ENCODE results near the gene SSH2. TPM values are rescaled to one million over a fixed set of nuclear protein-coding genes. Genes with fewer than 3 reads are reported as not detected.
"Not testable (repeated sequence)": the region's sequence is repeated elsewhere in the genome, so short reads cannot be mapped to it uniquely, and the experiment has no call there.

Gene SSH2
- total and polyA plus RNA-seq, 7 experiments from 2014 or later = 33.9 to 109 (median 76.2) TPM

DNA sequence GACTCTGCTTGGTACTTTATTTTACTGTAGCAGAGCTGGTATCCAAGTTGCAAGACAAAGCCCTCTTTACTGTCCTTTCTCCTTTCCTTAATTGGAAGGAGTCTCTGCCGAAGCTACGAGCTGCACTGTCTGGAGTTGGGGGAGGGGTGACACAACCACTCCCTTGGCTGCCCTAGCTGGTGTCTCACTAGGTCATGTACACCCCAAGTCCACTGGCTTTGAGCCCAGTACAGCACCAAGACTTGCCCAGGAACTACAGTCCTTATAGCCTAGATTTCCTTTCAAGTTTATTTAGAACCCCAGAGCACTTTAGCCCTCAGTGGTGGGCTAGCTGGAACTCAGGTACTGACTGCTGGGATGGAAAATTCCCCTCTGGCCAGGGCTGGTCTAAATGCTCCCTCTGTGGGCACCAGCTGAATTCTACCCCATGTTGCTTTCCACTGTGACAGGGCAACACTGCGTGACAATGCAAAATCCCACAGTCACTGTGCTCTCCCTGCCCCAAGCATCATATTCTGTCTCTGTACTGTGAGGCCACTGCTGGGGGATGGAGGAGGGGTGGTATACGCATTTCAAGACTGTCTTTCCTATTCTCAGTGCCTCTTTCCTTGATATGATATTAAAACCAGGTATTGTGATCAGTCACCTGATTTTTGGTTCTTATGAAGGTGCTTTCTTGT lies 29.8 kb upstream of the SSH2 start:
- peaks cover 0 to 13% (median 0%) of the 10 kb centered on the region in 5 donors for H3K27me3 Mint-ChIP-seq
- Histone ChIP-seq H3K27me3 (ENCODE audit: control insufficient read depth in 2 of 2, insufficient read depth in 2 of 2, low read length in 2 of 2) (no peaks in the 10 kb centered on the region), H3K36me3 (ENCODE audit: control insufficient read depth in 2 of 3, insufficient read depth in 3 of 3, low read length in 3 of 3) (no peaks in the 10 kb centered on the region), H3K4me3 (ENCODE audit: low read length) (no peak overlapping the region), H3K4me1 (ENCODE audit: control insufficient read depth in 2 of 2, insufficient read depth in 2 of 2, low read length in 2 of 2) (no peaks in the 10 kb centered on the region), H3K27ac (ENCODE audit: low read depth, low read length) (no peak overlapping the region), H3K9me3 (ENCODE audit: control insufficient read depth in 2 of 3, low read length in 3 of 3) (no peaks in the 10 kb centered on the region)
- POLR2A ChIA-PET = no interaction called here
- H3K9me3 Mint-ChIP-seq = peaks cover 0 to 15% (median 4%) of the 10 kb centered on the region in 11 donors
- no peak for DNase-seq
- CTCF ChIA-PET = no interaction called here
- no peak for ATAC-seq
- no peak overlapping the region for H3K27ac Mint-ChIP-seq
- H3K36me3 Mint-ChIP-seq = peaks cover 0 to 11% (median 0%) of the 10 kb centered on the region in 5 donors
- no peak overlapping the region for H3K4me3 Mint-ChIP-seq
- intact Hi-C loops (cut with micrococcal nuclease) = no loop called here
- no peaks in the 10 kb centered on the region for H3K4me1 Mint-ChIP-seq

GRCh38 chr17:29958947-29959657 lies 29.1 kb upstream of the SSH2 start:
- Mint-ChIP-seq H3K27ac (no peak overlapping the region), H3K36me3 (peaks cover 0 to 11% (median 0%) of the 10 kb centered on the region in 5 donors), H3K27me3 (peaks cover 0 to 13% (median 0%) of the 10 kb centered on the region in 5 donors), H3K4me3 (no peak overlapping the region), H3K4me1 (no peaks in the 10 kb centered on the region), H3K9me3 (peaks cover 0 to 19% (median 2%) of the 10 kb centered on the region in 11 donors)
- H3K4me1 ChIP-seq (ENCODE audit: control insufficient read depth in 2 of 2, insufficient read depth in 2 of 2, low read length in 2 of 2) = no peaks in the 10 kb centered on the region
- H3K27me3 ChIP-seq (ENCODE audit: control insufficient read depth in 2 of 2, insufficient read depth in 2 of 2, low read length in 2 of 2) = no peaks in the 10 kb centered on the region
- H3K27ac ChIP-seq (ENCODE audit: low read depth, low read length) = no peak overlapping the region
- no peak for ATAC-seq
- H3K9me3 ChIP-seq (ENCODE audit: control insufficient read depth in 2 of 3, low read length in 3 of 3) = peaks cover 0 to 7% (median 0%) of the 10 kb centered on the region in 3 experiments
- POLR2A ChIA-PET = no interaction called here
- intact Hi-C loops (cut with micrococcal nuclease) = no loop called here
- no peak for DNase-seq
- H3K4me3 ChIP-seq (ENCODE audit: low read length) = no peak overlapping the region
- no peaks in the 10 kb centered on the region for H3K36me3 ChIP-seq (ENCODE audit: control insufficient read depth in 2 of 3, insufficient read depth in 3 of 3, low read length in 3 of 3)
- CTCF ChIA-PET = no interaction called here

- H3K4me1 Mint-ChIP-seq; ATAC-seq; intact Hi-C loops (cut with micrococcal nuclease); H3K27me3 Mint-ChIP-seq; H3K36me3 ChIP-seq (ENCODE audit: control insufficient read depth in 2 of 3, insufficient read depth in 3 of 3, low read length in 3 of 3); DNase-seq; H3K9me3 ChIP-seq (ENCODE audit: control insufficient read depth in 2 of 3, low read length in 3 of 3); H3K27ac ChIP-seq (ENCODE audit: low read depth, low read length); H3K4me3 ChIP-seq (ENCODE audit: low read length); H3K27me3 ChIP-seq (ENCODE audit: control insufficient read depth in 2 of 2, insufficient read depth in 2 of 2, low read length in 2 of 2); H3K4me3 Mint-ChIP-seq; H3K27ac Mint-ChIP-seq; H3K4me1 ChIP-seq (ENCODE audit: control insufficient read depth in 2 of 2, insufficient read depth in 2 of 2, low read length in 2 of 2): not testable (repeated sequence)
- ChIA-PET CTCF (interaction anchor here (1.3 kb wide), 1 partner anchor 26 kb away, joined by 3 read pairs; no protein-coding TSS in a partner anchor), POLR2A (interaction anchor here (0.7 kb wide), 1 partner anchor 27 kb away, joined by 3 read pairs; no protein-coding TSS in a partner anchor)
- peaks cover 5 to 14% (median 7%) of the 10 kb centered on the region in 5 donors for H3K36me3 Mint-ChIP-seq
- peaks cover 0 to 28% (median 13%) of the 10 kb centered on the region in 11 donors for H3K9me3 Mint-ChIP-seq
Measured at GRCh38 chr17:29957488-29957887, 27.5 kb upstream of the SSH2 start.

- Histone ChIP-seq H3K27me3 (ENCODE audit: control insufficient read depth in 2 of 2, insufficient read depth in 2 of 2, low read length in 2 of 2) (no peaks in the 10 kb centered on the region), H3K4me1 (ENCODE audit: control insufficient read depth in 2 of 2, insufficient read depth in 2 of 2, low read length in 2 of 2) (no peaks in the 10 kb centered on the region), H3K4me3 (ENCODE audit: low read length) (no peak overlapping the region), H3K27ac (ENCODE audit: low read depth, low read length) (no peak overlapping the region), H3K9me3 (ENCODE audit: control insufficient read depth in 2 of 3, low read length in 3 of 3) (peaks cover 0 to 7% (median 0%) of the 10 kb centered on the region in 3 experiments), H3K36me3 (ENCODE audit: control insufficient read depth in 2 of 3, insufficient read depth in 3 of 3, low read length in 3 of 3) (no peaks in the 10 kb centered on the region)
- no peak for DNase-seq
- H3K9me3 Mint-ChIP-seq = peaks cover 0 to 27% (median 13%) of the 10 kb centered on the region in 11 donors
- no peak overlapping the region for H3K27ac Mint-ChIP-seq
- H3K27me3 Mint-ChIP-seq = peaks cover 0 to 2% (median 0%) of the 10 kb centered on the region in 5 donors
- intact Hi-C loops (cut with micrococcal nuclease) = no loop called here
- ATAC-seq = no peak
- no peaks in the 10 kb centered on the region for H3K4me1 Mint-ChIP-seq
- H3K4me3 Mint-ChIP-seq = no peak overlapping the region
- ChIA-PET POLR2A (interaction anchor here (0.8 kb wide), 1 partner anchor 411 kb away, joined by 3 read pairs; no protein-coding TSS in a partner anchor), CTCF (interaction anchor here (1.3 kb wide), 1 partner anchor 25 kb away, joined by 3 read pairs; no protein-coding TSS in a partner anchor)
- peaks cover 5 to 12% (median 7%) of the 10 kb centered on the region in 5 donors for H3K36me3 Mint-ChIP-seq
Measured at GRCh38 chr17:29956225-29956624, 26.2 kb upstream of the SSH2 start.

DNA sequence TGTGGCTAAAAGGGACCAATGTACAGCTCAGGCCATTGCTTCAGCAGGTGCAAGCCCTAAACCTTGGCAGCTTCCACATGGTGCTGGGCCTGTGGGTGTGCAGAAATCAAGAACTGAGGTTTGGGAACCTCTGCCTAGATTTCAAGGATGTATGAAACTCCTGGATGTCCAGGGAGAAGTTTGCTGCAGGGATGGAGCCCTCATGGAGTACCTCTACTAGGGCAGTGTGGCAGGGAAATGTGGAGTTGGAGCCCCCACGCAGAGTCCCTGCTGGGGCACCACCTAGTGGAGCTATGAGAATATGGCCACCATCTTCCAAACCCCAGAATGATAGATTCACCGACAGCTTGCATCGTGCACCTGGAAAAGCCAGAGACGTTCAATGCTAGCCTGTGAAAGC lies 24.4 kb upstream of the SSH2 start:
- DNase-seq (no peak), ATAC-seq (no peak)
- Histone ChIP-seq H3K4me1 (ENCODE audit: control insufficient read depth in 2 of 2, insufficient read depth in 2 of 2, low read length in 2 of 2) (no peaks in the 10 kb centered on the region), H3K9me3 (ENCODE audit: control insufficient read depth in 2 of 3, low read length in 3 of 3) (peaks cover 0 to 7% (median 0%) of the 10 kb centered on the region in 3 experiments), H3K4me3 (ENCODE audit: low read length) (no peak overlapping the region), H3K27ac (ENCODE audit: low read depth, low read length) (no peak overlapping the region), H3K27me3 (ENCODE audit: control insufficient read depth in 2 of 2, insufficient read depth in 2 of 2, low read length in 2 of 2) (no peaks in the 10 kb centered on the region), H3K36me3 (ENCODE audit: control insufficient read depth in 2 of 3, insufficient read depth in 3 of 3, low read length in 3 of 3) (no peaks in the 10 kb centered on the region)
- Mint-ChIP-seq H3K4me3 (no peak overlapping the region), H3K27ac (no peak overlapping the region), H3K36me3 (peaks cover 5 to 12% (median 7%) of the 10 kb centered on the region in 5 donors), H3K27me3 (no peaks in the 10 kb centered on the region), H3K9me3 (peaks cover 0 to 27% (median 13%) of the 10 kb centered on the region in 11 donors), H3K4me1 (peaks cover 0 to 3% (median 0%) of the 10 kb centered on the region in 7 donors)
- CTCF ChIA-PET = interaction anchor here (1.2 kb wide), 1 partner anchor 145 kb away, joined by 4 read pairs; no protein-coding TSS in a partner anchor
- POLR2A ChIA-PET = no interaction called here
- intact Hi-C loops (cut with micrococcal nuclease) = no loop called here

- Histone ChIP-seq H3K36me3 (ENCODE audit: control insufficient read depth in 2 of 3, insufficient read depth in 3 of 3, low read length in 3 of 3) (no peaks in the 10 kb centered on the region), H3K27ac (ENCODE audit: low read depth, low read length) (no peak overlapping the region), H3K9me3 (ENCODE audit: control insufficient read depth in 2 of 3, low read length in 3 of 3) (peaks cover 0 to 6% (median 0%) of the 10 kb centered on the region in 3 experiments), H3K27me3 (ENCODE audit: control insufficient read depth in 2 of 2, insufficient read depth in 2 of 2, low read length in 2 of 2) (no peaks in the 10 kb centered on the region), H3K4me1 (ENCODE audit: control insufficient read depth in 2 of 2, insufficient read depth in 2 of 2, low read length in 2 of 2) (no peaks in the 10 kb centered on the region), H3K4me3 (ENCODE audit: low read length) (no peak overlapping the region)
- DNase-seq (no peak), ATAC-seq (no peak)
- peaks cover 6 to 11% (median 7%) of the 10 kb centered on the region in 5 donors for H3K36me3 Mint-ChIP-seq
- H3K9me3 Mint-ChIP-seq = peaks cover 0 to 20% (median 10%) of the 10 kb centered on the region in 11 donors
- no peak overlapping the region for H3K27ac Mint-ChIP-seq
- peaks cover 0 to 9% (median 8%) of the 10 kb centered on the region in 7 donors for H3K4me1 Mint-ChIP-seq
- no peak overlapping the region for H3K4me3 Mint-ChIP-seq
- ChIA-PET POLR2A (no interaction called here), CTCF (no interaction called here)
- peaks cover 0 to 3% (median 0%) of the 10 kb centered on the region in 5 donors for H3K27me3 Mint-ChIP-seq
- intact Hi-C loops (cut with micrococcal nuclease) = no loop called here
Measured at GRCh38 chr17:29949696-29950095, 19.7 kb upstream of the SSH2 start.
